ENCODE data around the gene EIF3B.

DNA sequence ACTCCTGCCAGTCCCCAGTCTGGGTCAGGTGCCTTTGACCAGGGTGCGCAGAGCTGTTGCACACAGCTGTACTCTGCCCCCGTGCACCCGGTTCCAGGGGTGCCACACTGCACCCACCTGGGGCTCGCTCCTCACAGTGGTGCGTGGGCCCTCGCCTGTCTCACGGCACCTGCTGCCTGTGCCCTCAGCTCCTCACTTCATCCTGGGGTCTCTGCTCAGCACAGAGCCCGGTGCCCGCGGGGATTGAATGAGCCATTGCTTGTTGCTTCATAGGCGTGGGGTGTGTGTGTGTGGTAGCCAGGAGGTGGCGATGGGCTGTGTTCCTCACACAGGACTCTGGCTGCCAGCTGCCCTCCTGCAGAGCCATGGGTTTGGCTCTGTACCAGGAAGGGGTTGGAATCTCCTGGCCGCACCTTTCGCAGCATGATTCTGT is 18.5 kb downstream of the EIF3B start:
- no peak for TF ChIP-seq FOXA1 (IDR thresholded peaks at IDR 0.05)
- TF ChIP-seq, protein P1, sequence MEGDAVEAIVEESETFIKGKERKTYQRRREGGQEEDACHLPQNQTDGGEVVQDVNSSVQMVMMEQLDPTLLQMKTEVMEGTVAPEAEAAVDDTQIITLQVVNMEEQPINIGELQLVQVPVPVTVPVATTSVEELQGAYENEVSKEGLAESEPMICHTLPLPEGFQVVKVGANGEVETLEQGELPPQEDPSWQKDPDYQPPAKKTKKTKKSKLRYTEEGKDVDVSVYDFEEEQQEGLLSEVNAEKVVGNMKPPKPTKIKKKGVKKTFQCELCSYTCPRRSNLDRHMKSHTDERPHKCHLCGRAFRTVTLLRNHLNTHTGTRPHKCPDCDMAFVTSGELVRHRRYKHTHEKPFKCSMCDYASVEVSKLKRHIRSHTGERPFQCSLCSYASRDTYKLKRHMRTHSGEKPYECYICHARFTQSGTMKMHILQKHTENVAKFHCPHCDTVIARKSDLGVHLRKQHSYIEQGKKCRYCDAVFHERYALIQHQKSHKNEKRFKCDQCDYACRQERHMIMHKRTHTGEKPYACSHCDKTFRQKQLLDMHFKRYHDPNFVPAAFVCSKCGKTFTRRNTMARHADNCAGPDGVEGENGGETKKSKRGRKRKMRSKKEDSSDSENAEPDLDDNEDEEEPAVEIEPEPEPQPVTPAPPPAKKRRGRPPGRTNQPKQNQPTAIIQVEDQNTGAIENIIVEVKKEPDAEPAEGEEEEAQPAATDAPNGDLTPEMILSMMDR (IDR thresholded peaks at IDR 0.05; ENCODE audit: low read depth, low read length, missing input control), result no peak

Measured in liver (tissue), 2 donors.